Esophagus muscularis mucosa (tissue), 4 donors: ENCODE measurements around the gene CISD3. TPM values are rescaled to one million over a fixed set of nuclear protein-coding genes. Genes with fewer than 3 reads are reported as not detected.
"Not testable (repeated sequence)": the region's sequence is repeated elsewhere in the genome, so short reads cannot be mapped to it uniquely, and the experiment has no call there.

Experiments
- DNase-seq: peaks from one replicate; pipeline ENCODE4 v3.0.0-alpha.2; 2017; ENCODE audit errors: extremely low spot score
- H3K27ac ChIP-seq, 4 donors: fragments of 200-600 bp; sonication (generic); replicated peaks in 1 of 4; 1 replicate in 3 of 4; 2 replicates in 1 of 4; pipeline ENCODE4 v1.5.1; 2016 to 2019; ENCODE audit warnings: mild to moderate bottlenecking in 1 of 4
- H3K27me3 ChIP-seq, 4 donors: fragments of 200-600 bp; sonication (generic); one replicate each; pipeline versions ENCODE4 v1.5.1 to v1.6.0; 2016 to 2019
- H3K36me3 ChIP-seq, 4 donors: fragments of 200-600 bp; sonication (generic); one replicate each; pipeline ENCODE4 v1.5.1; 2016 to 2019
- H3K4me1 ChIP-seq, 4 donors: fragments of 200-600 bp; sonication (generic); one replicate each; pipeline ENCODE4 v1.5.1; 2016 to 2019
- H3K4me3 ChIP-seq, 4 donors: fragments of 200-600 bp; sonication (generic); 1 replicate in 2 of 4; 2 replicates in 2 of 4; pipeline ENCODE4 v1.5.1; 2016 to 2019; ENCODE audit warnings: mild to moderate bottlenecking in 4 of 4, moderate library complexity in 1 of 4
- H3K9me3 ChIP-seq, 4 donors: fragments of 200-600 bp; sonication (generic); 1 replicate in 3 of 4; 2 replicates in 1 of 4; pipeline ENCODE4 v1.5.1; 2016 to 2019
- CTCF ChIP-seq, 3 experiments: fragments of 200-600 bp in 2 of 3; fragments of 450-650 bp in 1 of 3; sonication (generic) in 2 of 3; IDR thresholded peaks; one replicate each; pipeline ENCODE4 v1.5.1; 2017 to 2019; ENCODE audit warnings: antibody characterized with exemption in 3 of 3, mild to moderate bottlenecking in 2 of 3, moderate library complexity in 1 of 3
- EP300 ChIP-seq: sonication (generic); formaldehyde crosslinking; IDR thresholded peaks from one replicate; pipeline ENCODE4 v1.6.1; 2017; ENCODE audit warnings: antibody characterized with exemption
- POLR2A ChIP-seq: fragments of 450-650 bp; IDR thresholded peaks from one replicate; pipeline ENCODE4 v1.6.1; 2017; ENCODE audit warnings: antibody characterized with exemption, moderate library complexity, mild to moderate bottlenecking, low read depth
- POLR2AphosphoS5 ChIP-seq, 2 donors: sonication (generic); formaldehyde crosslinking; IDR thresholded peaks; one replicate each; pipeline ENCODE4 v1.6.1; 2017; ENCODE audit warnings: antibody characterized with exemption in 2 of 2
- WGBS: methylation state at CpG from one replicate; pipeline ENCODE4 v1.1.5; 2018; 5-methylcytosine and 5-hydroxymethylcytosine counted together
- intact Hi-C: fragments of 100-400 bp; cut with DNase I; formaldehyde crosslinking; loops from one replicate; pipeline ENCODE4 v1.15.1; 2023
- total RNA-seq, 4 donors: library from RNA; depleted of rRNA; stranded (reverse); fragments of >200 nt; gene quantifications; one replicate each; pipeline versions ENCODE4 v1.1.0 to v1.2.1, GENCODE V29; 2016

CISD3 gene
- total RNA-seq, 4 donors from 2014 or later = 10.1 to 18.5 (median 18.0) TPM

- H3K36me3 ChIP-seq = peaks cover 23 to 76% (median 52%) of the 10 kb centered on the region in 4 donors
- H3K4me3 ChIP-seq = no peak overlapping the region
- no peak for DNase-seq
- no peaks in the 10 kb centered on the region for H3K9me3 ChIP-seq
- intact Hi-C loops = no loop called here
- 53% methylated on average over 11 of the region's 16 CpGs for WGBS
- H3K4me1 ChIP-seq = peaks cover 16 to 41% (median 28%) of the 10 kb centered on the region in 4 donors
- no peaks in the 10 kb centered on the region for H3K27me3 ChIP-seq
- H3K27ac ChIP-seq = peak overlapping the region in 1 of 4 donors; percentile 42
- TF ChIP-seq POLR2AphosphoS5 (IDR thresholded peaks at IDR 0.05) (peak in 1 of 2 donors; percentile 27), EP300 (no peak)
Observed at GRCh38 chr17:38724337-38724988, 5.7 kb upstream of the CISD3 start.

GRCh38 chr17:38725066-38725465 is 5.1 kb upstream of the CISD3 start:
- Histone ChIP-seq H3K36me3 (peaks cover 23 to 70% (median 46%) of the 10 kb centered on the region in 4 donors), H3K27ac (peak overlapping the region in 1 of 4 donors; percentile 42)
- 53% methylated on average over 7 of the region's 10 CpGs for WGBS

GRCh38 chr17:38726145-38726544 is 4.0 kb upstream of the CISD3 start:
- peaks cover 15 to 59% (median 35%) of the 10 kb centered on the region in 4 donors for H3K36me3 ChIP-seq
- WGBS = 100% methylated on average over 3 of the region's 8 CpGs
- H3K27me3 ChIP-seq, H3K9me3 ChIP-seq, DNase-seq, H3K4me3 ChIP-seq, intact Hi-C loops, H3K27ac ChIP-seq: not testable (repeated sequence)
- H3K4me1 ChIP-seq = peaks cover 23 to 44% (median 36%) of the 10 kb centered on the region in 4 donors

More at GRCh38 chr17:38725066-38725465, 5.1 kb upstream of the CISD3 start:
- intact Hi-C loops = no loop called here
- Histone ChIP-seq H3K9me3 (no peaks in the 10 kb centered on the region), H3K4me1 (peaks cover 18 to 42% (median 33%) of the 10 kb centered on the region in 4 donors), H3K4me3 (no peak overlapping the region), H3K27me3 (no peaks in the 10 kb centered on the region)
- TF ChIP-seq POLR2A = no peak
- no peak for TF ChIP-seq EP300
- TF ChIP-seq POLR2AphosphoS5 (IDR thresholded peaks at IDR 0.05) = no peak
- no peak for TF ChIP-seq CTCF (IDR thresholded peaks at IDR 0.05)
- no peak for DNase-seq

- no peak overlapping the region for H3K4me3 ChIP-seq
- H3K4me1 ChIP-seq = peaks cover 34 to 52% (median 48%) of the 10 kb centered on the region in 4 donors
- no peaks in the 10 kb centered on the region for H3K27me3 ChIP-seq
- intact Hi-C loops = no loop called here
- H3K36me3 ChIP-seq = peaks cover 2 to 47% (median 31%) of the 10 kb centered on the region in 4 donors
- WGBS = 96% methylated on average over 5 of the region's 5 CpGs
- TF ChIP-seq CTCF (IDR thresholded peaks at IDR 0.05) (no peak), POLR2A (no peak), EP300 (no peak), POLR2AphosphoS5 (IDR thresholded peaks at IDR 0.05) (no peak)
- DNase-seq = no peak
- H3K27ac ChIP-seq = no peak overlapping the region
- H3K9me3 ChIP-seq = no peaks in the 10 kb centered on the region
Observed at GRCh38 chr17:38727736-38728135, 2.4 kb upstream of the CISD3 start.

GRCh38 chr17:38728290-38728831 is 1.8 kb upstream of the CISD3 start:
- no peak overlapping the region for H3K27ac ChIP-seq
- WGBS = 82% methylated on average over 8 of the region's 8 CpGs
- H3K36me3 ChIP-seq = peaks cover 3 to 44% (median 33%) of the 10 kb centered on the region in 4 donors
- peaks cover 40 to 58% (median 54%) of the 10 kb centered on the region in 4 donors for H3K4me1 ChIP-seq
- H3K27me3 ChIP-seq = no peaks in the 10 kb centered on the region
- intact Hi-C loops = no loop called here
- no peak overlapping the region for H3K4me3 ChIP-seq
- no peaks in the 10 kb centered on the region for H3K9me3 ChIP-seq
- no peak for TF ChIP-seq EP300
- peak in 1 of 2 donors; percentile 17 for TF ChIP-seq POLR2AphosphoS5 (IDR thresholded peaks at IDR 0.05)
- no peak for DNase-seq

GRCh38 chr17:38729368-38729885 is 714 bp upstream of the CISD3 start:
- H3K36me3 ChIP-seq = peaks cover 10 to 46% (median 37%) of the 10 kb centered on the region in 4 donors
- peak overlapping the region; percentile 87 to 92 (median 88) for H3K27ac ChIP-seq
- 21% methylated on average over 14 of the region's 14 CpGs for WGBS
- intact Hi-C loops = no loop called here
- H3K27me3 ChIP-seq = no peaks in the 10 kb centered on the region
- H3K4me3 ChIP-seq = peak overlapping the region; percentile 74 to 93 (median 85)
- no peak for DNase-seq
- no peak for TF ChIP-seq EP300
- TF ChIP-seq POLR2A = no peak
- TF ChIP-seq CTCF (IDR thresholded peaks at IDR 0.05) = no peak
- no peak for TF ChIP-seq POLR2AphosphoS5 (IDR thresholded peaks at IDR 0.05)
- no peaks in the 10 kb centered on the region for H3K9me3 ChIP-seq
- peaks cover 46 to 61% (median 58%) of the 10 kb centered on the region in 4 donors for H3K4me1 ChIP-seq
